ENCODE results near the gene SEC22C.
A peak's percentile ranks its signal among the peaks of the same experiment; 100 is the strongest.
"Not testable (repeated sequence)": the region's sequence is repeated elsewhere in the genome, so short reads cannot be mapped to it uniquely, and the experiment has no call there.

SEC22C gene, protein sequence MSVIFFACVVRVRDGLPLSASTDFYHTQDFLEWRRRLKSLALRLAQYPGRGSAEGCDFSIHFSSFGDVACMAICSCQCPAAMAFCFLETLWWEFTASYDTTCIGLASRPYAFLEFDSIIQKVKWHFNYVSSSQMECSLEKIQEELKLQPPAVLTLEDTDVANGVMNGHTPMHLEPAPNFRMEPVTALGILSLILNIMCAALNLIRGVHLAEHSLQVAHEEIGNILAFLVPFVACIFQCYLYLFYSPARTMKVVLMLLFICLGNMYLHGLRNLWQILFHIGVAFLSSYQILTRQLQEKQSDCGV

DNA sequence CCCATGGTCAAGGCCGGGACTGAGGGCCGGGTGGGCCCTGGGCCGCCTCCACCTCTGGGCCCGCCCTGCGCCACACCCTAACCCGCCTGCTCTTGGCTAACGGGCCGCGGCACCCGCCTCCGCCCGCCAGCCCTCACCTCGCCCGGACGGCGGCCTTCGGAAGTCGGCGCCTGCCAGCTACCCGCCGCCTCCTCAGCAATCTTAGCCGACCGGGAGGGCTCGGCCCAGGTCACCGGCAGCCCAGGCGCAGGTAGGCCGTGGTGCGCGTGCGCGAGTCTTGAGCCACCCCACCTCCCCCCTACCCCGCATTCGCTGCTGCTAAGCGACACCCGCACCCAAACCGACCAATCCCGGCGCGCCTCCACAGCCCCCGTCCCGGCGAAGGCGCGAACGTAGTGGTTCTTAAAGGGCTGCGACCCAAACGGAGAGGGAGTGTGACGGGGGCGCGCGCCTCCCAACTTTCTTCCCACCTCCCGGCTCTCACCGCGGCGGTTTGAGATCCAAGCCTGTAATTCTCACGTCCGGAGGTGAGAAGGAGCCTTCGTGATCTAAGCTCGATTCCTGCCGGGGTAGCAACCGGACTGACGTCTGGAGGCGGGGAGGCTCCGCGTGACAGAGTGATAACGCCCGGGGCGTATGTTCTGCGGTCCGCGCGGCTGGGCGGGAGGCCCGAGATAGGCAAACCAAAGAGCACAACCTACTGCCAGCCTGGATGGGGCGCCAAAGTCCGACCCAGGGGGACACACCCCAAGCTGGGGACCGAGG is at the start of gene SEC22C:
Gene SEC22C, minus strand, starts transcription at position 259 of the 765 bp plus-strand sequence. CDS start 12,921 bp downstream, outside the sequence.
- H3K4me3 ChIP-seq (ENCODE audit: low read length): peak within 1 kb of the TSS; percentile 97
- TF ChIP-seq ZNF274 (IDR thresholded peaks at IDR 0.05; ENCODE audit: low read depth, low read length): no peak

DNA sequence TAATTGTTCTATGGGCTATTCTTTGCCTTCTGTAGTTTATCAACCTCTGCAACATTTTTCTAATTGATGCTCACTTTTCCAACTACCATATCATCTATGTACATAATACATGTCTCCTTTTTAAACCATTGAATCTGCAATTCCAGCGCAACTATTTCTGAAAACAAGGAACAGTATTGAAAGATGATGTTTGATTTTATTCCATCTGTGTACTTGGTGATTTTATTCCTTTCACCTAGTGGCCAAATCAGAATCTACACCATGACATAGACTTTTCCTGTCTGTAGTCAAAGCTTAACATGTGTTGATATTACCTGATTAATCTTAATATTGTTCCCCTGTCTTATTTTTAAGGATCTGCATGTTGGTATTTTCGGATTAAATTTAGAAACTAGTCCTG is 31.7 kb upstream of the SEC22C start:
- H3K4me3 ChIP-seq (ENCODE audit: low read length): no peak overlapping the region

DNA sequence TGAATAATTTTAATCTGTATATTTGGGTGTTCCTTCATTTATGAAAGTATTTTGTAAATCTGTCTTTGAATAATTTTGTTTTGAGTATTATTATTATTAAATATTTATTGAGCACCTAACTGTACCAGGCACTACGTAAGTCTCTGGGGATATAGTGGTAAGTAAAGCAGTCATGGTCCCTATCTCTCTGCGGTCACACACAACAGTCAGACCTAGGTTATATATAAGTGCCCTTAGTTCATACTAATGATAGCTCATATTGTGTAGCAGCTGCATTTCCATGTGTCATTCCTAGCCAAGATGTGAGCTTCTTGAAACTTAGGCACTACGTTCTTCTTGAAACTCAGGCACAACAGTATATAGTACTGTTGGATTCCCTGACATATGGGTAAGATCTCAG is 31.2 kb upstream of the SEC22C start:
- H3K4me3 ChIP-seq (ENCODE audit: low read length): no peak overlapping the region
- TF ChIP-seq ZNF274 (IDR thresholded peaks at IDR 0.05; ENCODE audit: low read depth, low read length): no peak

More for the DNA sequence above, 31.7 kb upstream of the SEC22C start:
- TF ChIP-seq ZNF274 (IDR thresholded peaks at IDR 0.05; ENCODE audit: low read depth, low read length): no peak

DNA sequence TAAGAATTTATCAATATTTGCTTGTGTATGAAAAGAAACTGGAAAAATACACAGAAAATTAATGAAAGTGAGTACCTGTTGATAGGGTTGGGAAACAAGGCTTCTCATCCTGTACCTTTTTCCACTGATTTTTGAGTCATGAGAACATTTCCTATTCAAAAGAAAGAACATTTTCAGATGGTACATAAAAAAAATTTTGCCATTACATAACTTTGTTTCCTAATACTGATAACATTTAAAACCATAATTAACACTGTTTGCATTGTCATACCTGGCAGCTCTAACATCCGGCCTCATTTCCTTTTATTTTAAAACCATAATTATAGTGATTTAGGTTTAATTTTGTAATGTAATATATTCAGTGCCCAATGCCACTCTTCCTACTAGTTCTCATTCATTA is 30.4 kb upstream of the SEC22C start:
- TF ChIP-seq ZNF274 (IDR thresholded peaks at IDR 0.05; ENCODE audit: low read depth, low read length): no peak
- H3K4me3 ChIP-seq (ENCODE audit: low read length): no peak overlapping the region

DNA sequence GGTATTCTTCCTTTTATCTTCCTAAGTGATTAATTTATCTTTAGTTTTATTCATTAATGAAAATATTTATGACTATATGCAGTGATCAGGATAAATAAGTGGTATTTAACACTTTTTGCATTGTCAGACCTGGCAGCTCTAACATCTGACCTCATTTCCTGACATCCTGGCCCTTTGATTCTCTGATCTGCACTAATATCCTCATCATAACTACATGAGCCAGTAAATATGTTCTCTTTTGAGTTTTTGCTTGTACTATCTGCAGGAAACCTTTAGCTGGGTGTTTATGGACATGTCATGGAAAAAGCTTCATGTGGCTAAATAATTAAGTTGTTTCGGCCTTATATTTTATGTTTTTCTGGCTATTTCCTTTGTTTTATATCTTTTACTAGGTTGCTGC is 29.2 kb upstream of the SEC22C start:
- no peak for TF ChIP-seq ZNF274 (IDR thresholded peaks at IDR 0.05; ENCODE audit: low read depth, low read length)
- no peak overlapping the region for H3K4me3 ChIP-seq (ENCODE audit: low read length)

DNA sequence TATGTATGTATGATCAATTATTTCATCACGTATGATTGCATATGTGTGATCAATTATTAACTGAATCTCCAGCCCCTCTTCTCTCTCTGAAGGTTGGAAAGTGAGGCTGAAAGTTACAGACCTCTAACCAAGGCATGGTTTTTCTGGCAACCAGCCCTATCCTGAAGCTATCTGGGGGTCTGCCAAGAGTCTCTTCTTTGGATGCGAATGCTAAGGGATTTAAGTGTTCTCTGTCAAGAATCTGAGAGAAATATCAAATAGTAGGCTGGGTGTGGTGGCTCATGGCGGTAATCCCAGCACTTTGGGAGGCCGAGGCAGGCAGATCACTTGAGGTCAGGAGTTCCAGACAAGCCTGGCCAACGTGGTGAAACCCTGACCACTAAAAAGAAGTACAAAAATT is 26.8 kb upstream of the SEC22C start:
- H3K4me3 ChIP-seq (ENCODE audit: low read length): no peak overlapping the region
- TF ChIP-seq ZNF274 (IDR thresholded peaks at IDR 0.05; ENCODE audit: low read depth, low read length): no peak

DNA sequence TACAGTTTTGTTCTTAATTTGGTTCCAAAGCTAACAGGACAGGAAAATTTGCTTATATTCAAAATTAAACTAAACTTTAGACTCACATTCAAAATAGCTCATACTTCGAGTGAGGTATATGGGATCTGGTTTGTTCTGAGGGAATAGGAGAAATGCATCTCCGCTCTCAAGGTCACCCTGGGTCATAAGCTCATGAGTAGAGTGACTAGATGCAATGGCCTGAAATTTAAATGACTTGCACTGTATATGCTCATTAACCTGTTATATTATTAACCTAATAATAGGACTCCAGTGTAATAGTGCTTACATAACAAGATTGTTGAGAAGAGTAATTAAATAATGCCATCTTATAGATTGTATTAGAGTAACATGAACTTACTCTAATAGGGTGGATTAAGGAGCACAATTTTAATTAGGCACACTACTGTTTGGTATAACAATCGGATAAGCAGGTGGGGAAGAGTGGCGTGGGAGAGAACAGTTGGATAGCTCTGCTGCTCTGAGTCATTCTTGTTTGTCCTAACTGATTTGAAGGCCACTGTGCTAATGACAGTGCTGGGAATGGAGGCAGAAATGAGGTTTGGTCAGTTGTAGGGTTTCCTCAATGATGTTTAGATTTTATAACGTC is 23.9 kb upstream of the SEC22C start:
- no peak for TF ChIP-seq ZNF274 (IDR thresholded peaks at IDR 0.05; ENCODE audit: low read depth, low read length)
- H3K4me3 ChIP-seq (ENCODE audit: low read length): no peak overlapping the region

DNA sequence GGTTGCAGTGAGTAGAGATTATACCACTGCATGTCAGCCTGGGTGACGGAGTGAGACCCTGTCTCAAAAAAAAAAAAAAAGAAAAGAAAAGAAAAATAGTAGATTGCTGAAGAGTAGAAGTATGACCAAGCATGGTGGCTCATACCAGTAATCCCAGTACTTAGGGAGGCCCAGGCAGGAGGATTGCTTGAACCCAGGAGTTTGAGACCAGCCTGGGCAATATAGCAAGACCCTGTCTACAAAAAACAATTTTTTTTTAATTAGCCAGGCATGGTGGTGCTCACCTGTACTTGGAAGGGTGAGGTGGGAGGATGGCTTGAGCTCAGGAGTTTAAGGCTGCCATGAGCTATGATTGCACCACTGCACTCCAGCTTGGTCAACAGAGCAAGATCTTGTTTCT is 21.2 kb upstream of the SEC22C start:
- no peak for TF ChIP-seq ZNF274 (IDR thresholded peaks at IDR 0.05; ENCODE audit: low read depth, low read length)
- H3K4me3 ChIP-seq (ENCODE audit: low read length): no peak overlapping the region

DNA sequence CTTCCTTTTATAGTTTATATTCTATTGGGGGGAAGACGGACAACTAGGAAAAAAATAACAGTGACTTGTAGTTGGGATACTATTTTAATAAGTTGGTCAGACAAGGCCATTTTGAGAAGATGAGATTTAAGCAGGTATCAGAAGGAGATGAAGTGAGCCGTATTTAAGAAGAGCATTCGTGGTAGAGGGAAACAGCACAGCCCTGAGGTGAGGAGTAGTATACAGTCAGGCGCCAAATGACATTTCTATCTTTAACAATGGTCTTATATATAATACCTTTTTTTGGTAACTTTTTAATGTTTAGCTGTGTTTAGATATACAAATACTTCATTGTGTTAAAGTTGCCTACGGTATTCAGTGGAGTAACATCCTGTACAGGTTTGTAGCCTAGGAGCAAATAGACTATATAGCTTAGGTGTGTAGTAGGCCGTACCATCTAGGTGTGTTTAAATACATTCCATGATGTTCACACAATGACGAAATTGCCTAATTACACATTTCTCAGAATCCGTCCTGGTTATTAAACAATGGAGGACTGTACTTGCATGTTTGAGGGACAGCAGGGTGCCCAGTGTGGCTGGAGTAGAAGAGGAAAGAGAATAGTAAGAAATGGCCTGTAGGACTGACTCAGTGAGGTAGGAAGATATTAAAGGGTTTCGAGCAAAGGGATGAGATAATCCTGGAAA is 20.3 kb upstream of the SEC22C start:
- no peak for TF ChIP-seq ZNF274 (IDR thresholded peaks at IDR 0.05; ENCODE audit: low read depth, low read length)

DNA sequence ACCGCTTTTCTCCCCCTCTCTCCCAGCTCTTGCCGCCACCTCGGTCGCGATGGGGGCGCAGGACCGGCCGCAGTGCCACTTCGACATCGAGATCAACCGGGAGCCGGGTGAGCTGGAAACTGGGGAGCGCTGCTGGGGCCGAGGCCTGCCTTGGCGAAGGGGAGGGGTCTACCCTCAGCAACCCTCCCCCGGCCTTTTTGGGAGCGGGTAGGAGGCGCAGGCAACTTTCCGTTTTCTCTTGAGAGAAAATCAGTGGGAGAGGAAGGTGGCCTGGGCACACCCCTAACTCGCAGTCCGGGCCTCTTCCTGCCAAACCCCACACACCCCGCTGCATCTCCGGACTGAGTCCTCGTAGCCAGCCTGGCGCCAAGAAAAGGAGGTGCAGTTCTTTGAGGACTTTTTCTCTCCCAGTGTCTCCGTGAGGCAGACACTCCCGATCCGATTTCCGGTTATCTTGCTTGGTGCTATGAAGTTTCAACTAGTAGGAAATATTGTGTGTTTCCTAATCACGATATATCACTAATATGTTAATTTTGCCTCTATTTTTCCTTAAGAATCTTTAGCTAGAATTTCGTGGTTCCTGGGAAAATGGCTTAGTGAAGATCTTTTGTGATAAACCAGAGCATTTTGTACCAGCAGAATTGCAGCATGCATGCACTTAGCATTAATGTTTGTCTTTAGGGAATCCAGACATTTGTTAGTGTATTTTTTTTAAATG is 19.4 kb upstream of the SEC22C start:
- TF ChIP-seq ZNF274 (IDR thresholded peaks at IDR 0.05; ENCODE audit: low read depth, low read length): no peak
- peak overlapping the region; percentile 96 for H3K4me3 ChIP-seq (ENCODE audit: low read length)

More for the DNA sequence above, 20.3 kb upstream of the SEC22C start:
- peak overlapping the region; percentile 96 for H3K4me3 ChIP-seq (ENCODE audit: low read length)

DNA sequence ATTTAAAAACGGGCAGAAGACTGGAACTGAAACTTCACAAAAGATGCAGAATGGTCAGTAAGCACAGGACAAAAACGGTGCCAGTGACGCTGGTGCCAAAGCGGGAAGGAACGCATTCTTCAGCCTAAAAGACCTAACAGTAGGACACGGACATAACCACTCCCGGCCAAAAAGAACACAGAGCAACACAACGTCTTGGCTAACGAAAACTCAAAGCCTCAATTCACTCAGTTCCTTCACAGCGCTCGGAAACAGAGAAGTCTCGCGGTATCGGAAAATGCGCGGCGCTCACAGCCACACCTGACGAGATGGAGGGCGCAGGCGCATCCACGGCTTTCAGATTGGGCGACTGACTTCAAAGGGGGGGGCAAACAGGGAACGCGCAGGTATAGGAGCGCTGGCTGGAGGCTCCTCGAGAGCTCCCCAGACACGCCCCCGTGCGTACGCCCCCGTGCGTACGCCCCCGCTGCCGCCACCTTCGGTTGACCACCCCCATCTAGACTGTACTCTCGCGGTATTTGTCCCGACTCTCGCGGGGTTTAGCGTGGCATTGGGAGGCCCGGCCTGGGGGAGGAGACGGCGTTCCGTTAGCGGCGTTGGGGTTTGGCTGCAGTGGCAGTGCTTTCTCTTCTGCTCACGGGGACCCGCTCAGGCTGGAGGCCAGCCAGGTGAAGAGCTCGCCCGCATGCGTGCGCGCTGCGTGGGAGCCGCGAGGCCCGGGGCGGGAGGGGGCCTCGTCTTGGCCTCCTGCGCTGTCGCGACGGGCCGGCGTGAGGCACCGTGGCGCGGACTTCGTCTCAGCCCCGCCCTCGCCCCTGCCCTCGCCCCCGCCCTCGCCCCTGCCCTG is 18.6 kb upstream of the SEC22C start, which contains the start of gene NKTR:
Gene NKTR, plus strand, starts transcription at position 576 of the 847 bp plus-strand sequence. CDS start 321 bp downstream, outside the sequence.
- H3K4me3 ChIP-seq (ENCODE audit: low read length): peak within 1 kb of the TSS; percentile 98
- no peak for TF ChIP-seq ZNF274 (IDR thresholded peaks at IDR 0.05; ENCODE audit: low read depth, low read length)

DNA sequence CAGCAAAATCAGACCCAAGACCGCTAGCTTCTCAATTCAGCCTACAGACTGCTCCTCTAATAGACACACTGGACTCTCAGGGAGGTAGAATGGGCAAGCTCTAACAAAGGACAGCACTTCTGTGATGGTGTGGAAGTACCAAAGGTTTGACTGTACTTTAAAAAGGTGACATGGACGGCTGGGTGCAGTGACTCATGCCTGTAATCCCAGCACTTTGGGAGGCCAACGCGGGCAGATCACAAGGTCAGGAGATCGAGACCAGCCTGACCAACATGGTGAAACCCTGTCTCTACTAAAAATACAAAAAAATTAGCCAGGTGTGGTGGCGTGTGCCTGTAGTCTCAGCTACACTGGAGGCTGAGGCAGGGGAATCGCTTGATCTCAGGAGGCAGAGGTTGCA is 15.3 kb upstream of the SEC22C start:
- not testable (repeated sequence) for H3K4me3 ChIP-seq (ENCODE audit: low read length)

DNA sequence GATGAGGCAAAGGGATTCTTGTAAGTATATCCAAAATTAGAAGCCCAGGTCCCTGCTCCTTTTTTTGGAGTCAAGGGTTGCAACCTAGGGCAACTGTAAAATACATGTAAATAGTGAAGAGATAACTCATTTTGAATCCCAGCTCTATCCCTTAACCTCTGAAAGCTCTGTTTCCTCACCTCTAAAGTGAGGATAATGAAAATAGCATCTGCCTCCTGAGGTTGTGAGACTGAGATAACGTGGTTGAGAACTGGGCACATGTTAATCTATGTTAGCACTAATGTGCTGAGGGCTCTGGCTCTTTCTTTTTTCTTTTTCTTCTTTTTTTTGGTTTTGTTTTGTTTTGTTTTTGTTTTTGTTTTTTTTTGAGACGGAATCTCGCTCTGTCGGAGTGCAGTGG is 13.9 kb upstream of the SEC22C start:
- no peak for TF ChIP-seq ZNF274 (IDR thresholded peaks at IDR 0.05; ENCODE audit: low read depth, low read length)
- no peak overlapping the region for H3K4me3 ChIP-seq (ENCODE audit: low read length)

All from GM08714 (cell line).